COR-L47 (cell line): ENCODE results near the gene ZBED5.

Experiments used
- DNase-seq: peaks from one replicate; lab custom pipeline; 2025; lab: John Stamatoyannopoulos, UW

The ZBED5 gene

DNA sequence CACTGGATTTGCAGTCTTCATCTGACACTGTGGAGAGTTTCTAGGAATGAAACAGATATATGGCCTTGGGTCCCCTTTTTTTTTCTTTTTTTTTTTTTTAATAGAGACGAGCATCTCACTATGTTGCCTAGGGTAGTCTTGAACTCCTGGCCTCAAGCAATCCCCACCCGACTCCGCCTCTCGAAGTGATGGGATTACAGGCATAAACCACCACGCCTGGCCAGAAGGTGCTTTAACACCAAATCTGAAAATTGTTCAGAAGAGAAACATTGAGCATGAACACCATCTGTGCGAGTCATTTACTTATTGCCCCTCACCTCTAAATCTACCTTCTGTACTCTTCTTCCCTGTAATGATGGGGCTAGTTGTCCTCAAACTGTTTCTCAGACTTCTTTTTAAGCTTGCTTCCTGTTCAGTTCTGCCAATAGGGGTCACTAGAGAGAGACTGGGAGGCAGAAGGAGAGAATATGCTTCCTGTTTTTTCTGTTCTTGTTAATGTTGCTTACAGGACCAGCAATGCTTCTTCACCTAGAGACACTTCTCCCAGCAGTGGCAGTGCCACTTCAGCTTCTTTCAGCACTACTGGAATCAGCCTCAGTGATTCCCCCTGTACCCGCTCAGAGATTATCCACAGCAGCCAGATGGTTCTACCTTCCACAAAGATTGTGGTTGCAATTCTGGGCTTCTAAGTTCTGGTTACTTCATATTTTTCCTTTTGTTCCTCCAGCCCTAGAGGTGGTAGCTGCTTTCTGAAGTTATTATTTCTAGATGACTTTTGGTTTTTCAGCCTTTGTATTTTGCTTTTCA is 20.8 kb upstream of the ZBED5 start:
- no peak for DNase-seq

DNA sequence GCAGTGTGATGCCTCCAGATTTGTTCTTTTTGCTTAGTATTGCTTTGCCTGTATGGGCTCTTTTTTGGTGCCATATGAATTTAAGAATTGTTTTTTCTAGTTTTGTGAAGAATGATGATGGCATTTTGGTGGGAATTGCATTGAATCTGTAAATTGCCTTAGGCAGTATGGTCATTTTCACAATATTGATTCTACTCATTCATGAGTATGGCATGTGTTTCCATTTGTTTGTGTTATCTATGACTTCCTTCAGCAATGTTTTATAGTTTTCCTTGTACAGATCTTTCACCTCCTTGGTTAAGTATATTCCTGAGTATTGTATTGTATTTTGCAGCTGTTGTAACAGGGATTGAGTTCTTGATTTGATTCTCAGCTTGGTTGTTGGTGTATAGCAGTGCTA is 18.3 kb upstream of the ZBED5 start:
- no peak for DNase-seq

DNA sequence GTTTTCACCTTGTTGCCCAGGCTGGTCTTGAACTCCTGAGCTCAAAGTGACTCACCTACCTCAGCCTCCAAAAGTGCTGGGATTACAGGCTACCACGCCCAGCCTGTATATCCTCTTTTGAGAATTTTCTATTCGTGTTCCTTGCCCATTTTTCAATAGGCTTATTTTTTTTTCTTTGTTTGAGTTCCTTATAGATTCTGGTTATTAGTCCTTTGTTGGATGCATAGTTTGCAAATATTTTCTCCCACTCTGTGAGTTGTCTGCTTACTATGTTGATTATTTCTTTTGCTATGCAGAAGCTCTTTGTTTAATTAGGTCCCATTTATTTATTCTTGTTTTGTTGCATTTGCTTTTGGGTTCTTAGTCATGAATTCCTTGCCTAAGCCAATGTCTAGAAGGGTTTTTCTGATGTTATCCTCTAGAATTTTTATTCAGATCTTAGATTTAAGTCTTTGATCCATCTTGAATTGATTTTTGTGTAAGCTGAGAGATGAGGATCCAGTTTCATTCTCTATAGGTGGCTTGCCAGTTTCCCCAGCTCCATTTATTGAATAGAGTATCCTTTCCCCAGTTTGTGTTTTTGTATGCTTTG is 17.7 kb upstream of the ZBED5 start:
- no peak for DNase-seq

GRCh38 chr11:10872097-10872496 is 14.2 kb upstream of the ZBED5 start:
- DNase-seq = no peak

DNA sequence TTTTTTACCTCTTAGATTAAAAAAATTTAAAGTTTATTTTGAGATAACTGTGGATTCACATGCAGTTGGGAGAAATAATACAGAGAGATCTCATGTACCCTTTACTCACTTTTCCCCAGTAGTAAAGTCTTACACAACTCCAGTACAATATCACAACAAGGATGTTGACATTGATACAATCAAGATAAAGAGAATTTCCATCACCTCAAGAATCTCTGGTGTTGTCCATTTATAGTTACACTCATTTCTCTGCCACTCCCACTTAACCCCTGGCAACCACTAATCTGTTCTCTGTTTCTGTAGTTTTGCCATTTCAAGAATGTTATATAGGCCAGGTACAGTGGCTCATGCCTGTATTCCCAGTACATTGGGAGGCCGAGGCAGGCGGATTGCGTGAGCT is 10.5 kb upstream of the ZBED5 start:
- no peak for DNase-seq

- DNase-seq = no peak
Observed at GRCh38 chr11:10866893-10867331, 9.1 kb upstream of the ZBED5 start.

- DNase-seq = no peak
Observed at GRCh38 chr11:10865837-10866270, 8.0 kb upstream of the ZBED5 start.

GRCh38 chr11:10864688-10865087 is 6.8 kb upstream of the ZBED5 start:
- no peak for DNase-seq

- no peak for DNase-seq
Observed at GRCh38 chr11:10862446-10862845, 4.6 kb upstream of the ZBED5 start.

GRCh38 chr11:10861799-10862198 is 3.9 kb upstream of the ZBED5 start:
- no peak for DNase-seq

- DNase-seq = no peak
Observed at GRCh38 chr11:10861047-10861446, 3.2 kb upstream of the ZBED5 start.

GRCh38 chr11:10858439-10859325 is 829 bp upstream of the ZBED5 start:
- peak; percentile 73 for DNase-seq

- DNase-seq = no peak
Observed at GRCh38 chr11:10857459-10857708, 469 bp downstream of the ZBED5 start.

DNA sequence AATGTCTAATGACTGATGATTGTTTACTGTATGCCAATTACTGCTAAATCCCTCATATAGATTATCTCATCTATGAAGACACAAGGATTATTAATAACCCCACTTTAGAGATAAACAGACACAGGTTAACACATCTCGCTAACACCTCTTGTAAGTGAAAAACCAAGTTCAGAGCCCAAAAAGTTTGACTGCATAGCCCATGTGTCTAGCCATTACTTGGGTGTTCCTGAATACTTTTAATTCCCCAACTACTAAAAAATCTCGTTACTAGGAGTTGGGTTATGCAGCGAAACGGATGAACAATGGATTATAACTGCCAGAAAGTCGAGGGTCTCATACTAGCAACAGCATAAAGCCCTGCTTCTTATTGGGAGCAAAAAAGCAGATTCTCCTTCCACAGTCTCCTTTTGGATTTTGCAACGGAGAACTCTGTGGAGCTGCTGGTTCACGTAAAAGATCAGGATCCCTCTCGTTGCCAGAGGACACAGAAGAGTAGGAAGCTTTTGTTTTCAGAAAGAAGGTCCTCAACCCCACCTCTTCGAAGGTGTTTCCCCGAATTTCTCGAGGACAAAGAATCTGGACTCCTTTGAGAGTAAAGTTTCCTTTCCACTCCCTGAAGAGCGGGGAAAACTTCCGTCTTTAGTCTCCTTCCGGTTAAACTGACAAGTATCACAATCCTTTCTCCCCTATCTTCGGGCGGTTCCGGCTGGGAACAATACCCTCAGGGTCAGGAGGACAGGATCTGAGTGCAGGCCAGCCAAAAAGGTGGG is 979 bp downstream of the ZBED5 start:
- DNase-seq = peak; percentile 8

- no peak for DNase-seq
Observed at GRCh38 chr11:10855295-10855694, 2.6 kb downstream of the ZBED5 start.

DNA sequence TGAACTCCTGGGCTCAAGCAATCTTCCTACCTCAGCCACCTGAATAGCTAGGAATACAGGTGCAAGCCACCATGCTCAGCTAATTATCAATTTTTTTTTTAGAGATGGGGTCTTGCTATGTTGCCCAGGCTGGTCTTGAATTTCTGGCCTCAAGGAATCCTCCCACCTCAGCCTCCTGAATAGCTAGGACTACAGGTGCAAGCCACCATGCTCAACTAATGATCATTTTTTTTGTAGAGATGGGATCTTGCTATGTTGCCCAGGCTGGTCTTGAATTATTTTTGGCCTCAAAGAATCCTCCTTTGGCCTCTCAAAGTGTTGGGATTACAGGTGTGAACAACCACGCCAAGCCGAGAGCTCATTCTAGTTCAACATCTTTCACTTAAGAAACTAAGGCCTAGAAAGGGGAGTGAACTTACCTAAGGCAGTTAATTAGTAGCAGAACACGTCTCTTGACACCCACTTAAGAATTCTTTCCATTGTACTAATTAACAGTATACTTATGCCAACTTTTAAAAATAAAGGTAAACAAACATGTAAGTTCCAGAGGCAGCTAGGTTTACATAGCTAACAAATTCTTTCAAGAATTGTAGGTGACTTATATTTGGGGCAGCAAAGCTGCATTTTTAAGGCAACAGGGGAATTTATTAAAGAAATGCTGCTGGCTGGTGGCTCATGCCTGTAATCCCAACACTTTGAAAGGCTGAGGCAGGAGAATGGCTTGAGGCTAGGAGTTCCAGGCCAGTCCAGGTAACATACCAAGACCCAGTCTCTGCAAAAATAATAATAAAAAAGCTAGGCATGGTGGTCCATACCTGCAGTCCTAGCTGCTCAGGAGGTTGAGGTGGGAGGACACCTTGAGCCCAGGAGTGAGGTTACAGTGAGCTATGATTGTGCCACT is 9.6 kb downstream of the ZBED5 start:
- DNase-seq = no peak

- no peak for DNase-seq
Observed at GRCh38 chr11:10846660-10847059, 11.2 kb downstream of the ZBED5 start.

- no peak for DNase-seq
Observed at GRCh38 chr11:10845589-10845988, 12.3 kb downstream of the ZBED5 start.

DNA sequence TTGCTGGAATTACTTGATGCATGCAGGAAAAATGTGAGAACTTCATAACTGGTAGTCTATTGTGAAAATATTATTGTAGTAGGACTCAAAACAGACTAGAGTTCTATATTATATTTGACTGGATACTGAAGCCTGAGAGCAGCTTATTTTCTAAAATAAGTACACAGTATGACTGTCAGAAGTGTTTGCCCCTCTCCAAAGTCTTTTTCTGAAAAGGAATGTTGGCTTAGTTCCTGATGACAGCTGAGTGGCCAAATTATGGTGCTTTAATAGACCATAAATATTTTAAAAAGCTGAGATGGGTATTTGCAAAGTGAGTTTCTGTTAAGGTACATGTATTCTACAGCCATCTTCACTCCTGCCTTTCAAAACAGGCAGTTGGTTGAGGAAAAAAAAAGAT is 13.1 kb downstream of the ZBED5 start:
- no peak for DNase-seq

DNA sequence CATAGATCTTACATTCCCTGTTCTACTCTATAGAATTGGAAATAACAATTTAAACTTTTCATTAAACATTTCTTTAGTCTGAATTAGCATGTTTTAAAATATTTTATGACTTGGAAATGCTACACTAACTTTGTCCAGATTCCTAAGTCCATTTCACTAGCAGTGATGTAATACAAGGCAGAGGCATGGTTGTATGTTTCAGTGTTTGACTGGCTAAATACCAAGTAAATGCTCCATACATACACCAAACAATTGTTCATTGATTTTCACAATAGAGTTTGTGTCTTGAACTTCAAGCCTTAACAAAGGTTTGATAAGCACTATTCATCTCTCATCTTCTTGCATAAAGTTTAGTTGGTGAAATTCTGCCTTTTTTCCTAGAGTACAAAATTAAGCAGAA is 13.5 kb downstream of the ZBED5 start:
- no peak for DNase-seq

DNA sequence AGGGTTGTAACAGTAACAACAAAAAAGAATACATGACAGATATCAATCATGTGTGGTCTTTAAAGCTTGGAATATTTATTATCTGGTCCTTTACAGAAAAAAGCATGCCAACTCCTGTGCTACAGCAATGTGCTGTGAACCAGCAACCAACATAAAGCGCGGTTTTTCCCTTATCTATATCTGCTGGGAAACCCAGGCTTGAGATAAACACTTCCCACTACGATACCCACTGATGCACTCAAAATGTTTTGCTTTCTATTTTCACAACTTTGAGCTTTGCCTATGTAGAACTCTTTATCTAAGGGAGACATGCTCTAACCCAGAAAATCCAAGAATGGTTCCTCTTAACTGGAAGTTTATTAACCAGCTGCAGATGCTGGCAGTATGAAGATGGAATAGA is 19.0 kb downstream of the ZBED5 start:
- no peak for DNase-seq
